ENCODE results near the gene KNDC1. TPM values are rescaled to one million over a fixed set of nuclear protein-coding genes. Genes with fewer than 3 reads are reported as not detected.
"Not testable (repeated sequence)": the region's sequence is repeated elsewhere in the genome, so short reads cannot be mapped to it uniquely, and the experiment has no call there.

The KNDC1 gene, protein sequence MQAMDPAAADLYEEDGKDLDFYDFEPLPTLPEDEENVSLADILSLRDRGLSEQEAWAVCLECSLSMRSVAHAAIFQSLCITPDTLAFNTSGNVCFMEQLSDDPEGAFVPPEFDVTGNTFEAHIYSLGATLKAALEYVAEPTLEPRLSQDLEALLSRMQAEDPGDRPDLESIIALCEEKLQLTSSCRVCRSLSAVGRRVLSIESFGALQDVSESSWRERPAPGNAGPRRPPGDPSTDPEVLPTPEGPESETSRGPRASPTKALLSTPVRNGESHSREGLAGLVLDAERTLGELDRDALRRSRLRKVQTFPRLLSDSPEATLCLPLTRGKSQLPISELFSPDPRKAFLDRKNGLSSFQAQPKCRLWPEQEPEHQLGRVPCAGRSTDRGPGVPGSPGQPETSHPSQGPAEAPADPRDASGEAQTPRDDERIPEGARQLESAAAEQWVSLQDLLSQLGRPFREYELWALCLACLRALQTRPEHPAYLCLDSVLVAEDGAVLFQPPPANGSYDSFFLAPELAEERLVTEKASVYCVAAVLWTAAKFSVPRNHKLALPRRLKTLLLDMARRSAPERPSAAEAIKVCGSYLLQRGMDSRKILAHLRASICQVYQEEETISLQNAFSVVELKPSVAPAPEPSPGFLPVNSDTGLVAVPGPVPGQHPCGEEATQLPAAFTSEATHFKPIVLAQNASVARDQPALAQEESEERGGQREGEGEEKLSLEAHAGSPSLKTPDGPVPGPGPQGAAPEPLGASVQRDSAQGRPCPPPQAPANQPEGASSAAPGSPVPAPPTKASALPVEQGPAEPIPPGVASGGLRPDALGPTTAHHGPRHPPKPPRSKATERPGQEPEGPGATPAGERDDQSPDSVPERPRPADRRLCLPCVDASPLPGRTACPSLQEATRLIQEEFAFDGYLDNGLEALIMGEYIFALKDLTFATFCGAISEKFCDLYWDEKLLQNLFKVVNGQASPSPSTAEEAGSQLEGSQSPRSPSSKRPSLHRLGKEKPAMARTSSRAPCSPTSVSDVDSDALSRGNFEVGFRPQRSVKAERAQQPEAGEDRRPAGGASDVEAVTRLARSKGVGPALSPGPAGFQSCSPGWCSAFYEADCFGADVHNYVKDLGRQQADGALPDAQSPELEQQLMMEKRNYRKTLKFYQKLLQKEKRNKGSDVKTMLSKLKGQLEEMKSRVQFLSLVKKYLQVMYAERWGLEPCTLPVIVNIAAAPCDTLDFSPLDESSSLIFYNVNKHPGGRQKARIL (N-terminal part only)
- under 1 TPM; 0.17 to 0.25 TPM for total RNA-seq

DNA sequence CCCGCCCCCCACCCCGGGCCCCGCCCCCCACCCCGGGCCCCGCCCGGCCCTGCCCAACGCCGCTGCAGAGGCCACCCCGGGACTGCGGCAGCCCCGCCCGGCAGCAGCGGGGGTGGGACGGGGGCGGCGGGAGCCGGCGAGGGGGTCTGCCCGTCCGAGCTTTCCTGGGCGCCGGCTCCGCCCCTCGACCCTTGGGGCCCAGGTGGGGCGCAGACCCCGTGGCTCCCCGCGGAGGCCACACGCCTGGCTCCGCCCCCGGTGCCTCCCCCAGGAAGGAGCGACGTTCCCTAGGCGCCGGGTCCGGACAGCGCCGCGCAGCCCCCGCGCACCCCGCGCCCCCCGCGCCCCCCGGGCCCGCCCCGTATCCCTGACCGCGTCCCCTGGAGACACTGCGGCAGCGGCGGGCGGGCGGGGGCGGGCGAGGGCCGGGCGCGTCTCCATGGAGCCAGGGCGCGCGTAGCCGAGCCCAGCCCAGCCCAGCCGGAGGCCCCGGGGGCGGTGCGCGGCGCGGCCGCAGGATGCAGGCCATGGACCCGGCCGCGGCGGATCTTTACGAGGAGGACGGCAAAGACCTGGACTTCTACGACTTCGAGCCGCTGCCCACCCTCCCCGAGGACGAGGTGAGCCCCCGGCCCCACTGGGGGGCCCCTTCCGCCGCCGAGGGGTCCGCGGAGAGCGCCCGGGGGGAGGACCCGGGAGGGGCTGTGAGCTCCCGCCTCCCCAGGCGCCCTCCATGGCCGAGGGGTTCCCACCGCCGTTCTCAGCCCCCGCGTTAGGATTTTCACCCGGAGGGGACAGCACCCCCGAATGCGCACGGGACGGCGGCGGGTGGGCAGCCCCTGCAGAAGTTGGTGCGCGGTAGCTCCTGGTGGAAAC is at the start of gene KNDC1:
KNDC1 (plus strand) TSS at position 270 of the 876 bp plus-strand sequence; CDS start at position 519, 249 bp downstream.
- CTCF ChIA-PET: no interaction called here
- POLR2A ChIA-PET: no interaction called here

GRCh38 chr10:133110609-133111275 is 49.3 kb upstream of the KNDC1 start:
- ChIA-PET CTCF (no interaction called here), POLR2A (no interaction called here)

GRCh38 chr10:133111640-133112039 is 48.4 kb upstream of the KNDC1 start:
- CTCF ChIA-PET, POLR2A ChIA-PET: not testable (repeated sequence)

DNA sequence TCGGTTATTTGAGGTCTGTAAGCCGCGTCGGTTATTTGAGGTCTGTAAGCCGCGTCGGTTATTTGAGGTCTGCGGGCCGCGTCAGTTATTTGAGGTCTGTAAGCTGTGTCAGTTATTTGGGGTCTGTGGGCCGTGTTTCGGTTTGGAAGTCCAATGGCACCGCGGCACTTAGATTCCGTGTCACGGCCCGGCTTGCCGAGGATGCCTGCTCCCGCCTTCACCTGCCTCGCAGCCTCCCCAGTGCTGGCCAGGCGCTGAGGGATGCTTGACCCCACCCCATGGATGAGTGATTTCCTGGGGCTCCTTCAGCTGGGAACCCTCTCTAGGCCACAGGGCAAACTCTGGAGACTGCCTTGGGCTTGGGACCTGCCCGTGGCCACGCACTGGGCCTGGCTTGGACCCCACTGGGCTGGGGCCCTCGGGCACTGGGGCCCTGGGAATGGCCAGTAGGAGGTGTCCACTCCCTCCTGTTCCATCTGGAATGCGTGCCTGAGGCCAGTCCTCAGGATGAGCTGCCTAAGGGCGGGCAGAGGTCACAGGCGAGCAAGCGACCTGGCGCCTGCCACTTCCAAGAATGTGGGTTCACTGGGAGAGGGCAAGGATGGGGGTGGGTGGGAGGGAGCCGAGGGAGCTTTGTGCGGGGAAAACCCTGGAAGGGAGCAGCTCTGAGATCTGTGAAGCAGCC is 46.7 kb upstream of the KNDC1 start:
- ChIA-PET POLR2A (no interaction called here), CTCF (no interaction called here)

DNA sequence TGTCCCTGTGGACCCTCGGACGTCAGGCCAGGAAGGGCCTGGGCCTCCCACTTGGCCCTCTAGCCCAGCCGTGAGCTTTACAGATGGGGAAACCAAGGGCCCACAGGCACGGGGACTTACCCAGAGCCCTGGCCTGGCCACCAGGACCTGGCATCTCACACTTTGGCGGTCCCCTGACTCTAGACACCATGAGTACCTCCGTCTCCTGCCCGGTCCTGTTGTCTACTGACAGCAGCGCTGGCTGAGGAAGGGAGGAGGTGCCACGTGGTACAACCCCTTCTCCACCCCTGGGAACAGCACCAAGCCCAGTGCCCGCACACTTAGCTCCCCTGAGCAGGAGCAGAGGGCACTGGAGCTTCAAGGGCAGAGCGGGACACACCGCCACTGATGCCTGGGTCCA is 46.2 kb upstream of the KNDC1 start:
- CTCF ChIA-PET: no interaction called here
- POLR2A ChIA-PET: no interaction called here

- ChIA-PET CTCF (no interaction called here), POLR2A (no interaction called here)
Observed at GRCh38 chr10:133114251-133114650, 45.8 kb upstream of the KNDC1 start.

GRCh38 chr10:133114726-133115452 is 45.1 kb upstream of the KNDC1 start:
- ChIA-PET CTCF (no interaction called here), POLR2A (no interaction called here)

GRCh38 chr10:133115453-133115842 is 44.6 kb upstream of the KNDC1 start:
- CTCF ChIA-PET: no interaction called here
- POLR2A ChIA-PET: no interaction called here

GRCh38 chr10:133115976-133116375 is 44.0 kb upstream of the KNDC1 start:
- CTCF ChIA-PET: no interaction called here
- POLR2A ChIA-PET: no interaction called here

DNA sequence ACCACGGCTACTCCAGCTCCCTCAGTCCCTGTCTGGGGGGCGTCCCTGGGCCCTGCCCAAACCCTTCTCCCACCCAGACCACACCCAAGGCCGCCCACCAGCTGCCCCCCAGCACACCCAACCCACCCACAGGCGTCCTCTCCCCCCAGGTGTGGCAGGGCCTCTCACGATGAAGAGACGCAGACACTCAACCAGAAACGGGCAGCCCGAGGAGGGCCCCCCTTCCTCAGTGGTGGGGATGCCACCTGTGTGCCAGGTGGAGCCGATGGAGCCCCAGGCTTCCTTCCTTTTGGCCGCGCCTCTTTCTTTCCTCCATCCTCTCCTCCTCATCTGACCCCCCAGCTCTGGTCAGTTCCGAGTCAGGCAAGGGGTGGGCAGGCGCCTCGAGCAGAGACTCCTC is 43.6 kb upstream of the KNDC1 start:
- ChIA-PET CTCF (no interaction called here), POLR2A (no interaction called here)

DNA sequence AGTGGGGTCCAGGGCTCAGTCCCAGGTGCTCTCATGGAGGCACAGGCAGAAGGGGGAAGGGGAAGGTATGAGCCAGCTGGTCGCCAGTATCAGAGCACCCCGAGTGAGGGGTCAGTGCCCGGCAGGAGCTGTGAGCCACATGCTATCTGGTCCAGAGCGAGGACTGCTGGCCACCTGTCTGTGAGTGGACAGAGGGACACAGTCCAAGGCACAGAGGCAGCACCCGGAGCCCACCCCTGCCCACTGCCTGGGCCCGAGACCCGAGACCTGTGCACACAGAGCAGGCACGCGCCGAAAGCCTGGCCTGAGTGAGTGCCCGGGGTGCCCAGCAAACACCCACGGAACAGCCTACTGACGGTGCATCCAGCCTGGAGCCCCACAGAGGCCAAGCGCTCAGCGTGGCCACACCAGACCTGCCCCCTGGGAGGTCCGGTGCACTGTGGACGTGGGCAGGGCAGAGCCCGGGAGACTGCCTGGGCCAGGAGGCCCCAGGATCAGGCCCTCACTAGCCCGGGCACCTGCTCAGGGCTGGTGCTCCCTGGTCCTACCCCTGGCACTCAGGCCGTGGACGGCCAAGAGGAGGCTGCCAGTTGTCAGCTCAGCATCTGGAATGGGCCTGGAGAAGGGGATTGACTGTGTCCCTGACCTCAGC is 42.9 kb upstream of the KNDC1 start:
- POLR2A ChIA-PET: no interaction called here

DNA sequence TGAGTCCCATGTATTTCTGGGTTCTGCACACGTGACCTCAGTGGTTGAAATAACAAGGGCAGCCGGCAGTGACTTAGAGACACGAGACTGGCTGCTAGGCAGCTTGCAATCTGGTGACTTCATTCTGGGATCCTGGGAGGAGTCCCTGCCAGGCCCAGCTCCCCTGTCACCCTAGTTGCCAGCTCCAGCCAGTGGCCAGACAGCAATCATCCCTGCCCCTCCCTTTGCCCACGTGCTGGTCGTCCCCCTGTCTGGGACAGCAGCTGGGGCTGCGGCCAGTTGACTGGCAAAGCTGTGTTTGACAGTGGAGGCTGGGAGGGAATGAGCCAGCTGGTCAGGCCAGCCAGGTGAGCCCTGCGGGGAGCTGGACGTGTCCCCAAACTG is 42.3 kb upstream of the KNDC1 start:
- CTCF ChIA-PET: no interaction called here
- POLR2A ChIA-PET: no interaction called here

More for the DNA sequence above, 42.9 kb upstream of the KNDC1 start:
- CTCF ChIA-PET: no interaction called here

- ChIA-PET POLR2A (no interaction called here), CTCF (no interaction called here)
Observed at GRCh38 chr10:133121479-133121878, 38.5 kb upstream of the KNDC1 start.

- CTCF ChIA-PET: no interaction called here
- POLR2A ChIA-PET: no interaction called here
Observed at GRCh38 chr10:133122171-133122935, 37.7 kb upstream of the KNDC1 start.

DNA sequence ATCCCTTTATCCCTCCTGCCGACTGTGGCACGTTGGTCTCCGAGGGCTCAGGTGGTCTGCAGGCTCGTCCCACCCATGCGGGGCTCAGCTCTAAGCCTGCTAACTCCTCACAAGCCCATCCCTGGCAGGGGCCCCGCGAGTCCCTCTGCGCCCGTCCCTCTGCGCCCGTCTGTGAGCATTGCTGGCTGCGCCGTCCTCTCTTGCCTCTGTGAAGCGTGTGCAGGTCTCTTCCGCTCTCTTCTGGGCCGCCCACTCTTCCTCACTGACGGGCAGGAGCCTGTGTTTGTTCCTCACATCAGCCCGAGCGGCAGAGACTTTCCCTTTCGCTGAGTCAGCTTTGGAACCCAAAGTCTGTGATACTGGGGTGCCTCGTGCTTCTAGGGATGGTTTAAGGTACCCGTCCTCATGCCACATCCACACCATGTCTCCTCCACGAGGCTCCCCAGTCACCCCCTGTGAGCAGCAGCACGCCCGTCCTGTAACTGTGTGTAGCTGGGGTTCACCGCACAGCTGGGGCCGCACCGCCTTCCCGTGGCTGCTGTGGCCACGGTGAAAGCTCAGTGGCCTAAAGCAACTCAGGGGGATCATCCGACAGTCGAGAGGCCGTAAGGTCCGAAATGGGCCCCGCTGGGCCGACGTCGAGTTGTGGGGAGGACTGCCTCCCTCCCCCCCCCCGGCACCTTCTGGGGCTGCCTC is 36.8 kb upstream of the KNDC1 start:
- ChIA-PET CTCF (no interaction called here), POLR2A (no interaction called here)

GRCh38 chr10:133123746-133124356 is 36.2 kb upstream of the KNDC1 start:
- ChIA-PET CTCF (interaction anchor here (1.8 kb wide), 1 partner anchor 185 kb away, joined by 7 read pairs; no protein-coding TSS in a partner anchor), POLR2A (no interaction called here)

Measured in activated CD8-positive, alpha-beta memory T cell treated with anti-CD3 and anti-CD28 coated beads for 36 hours (primary cell).